ENCODE measurements around the gene IFNGR1.

Gene IFNGR1

GRCh38 chr6:137218917-137219663 lies at the start of gene IFNGR1:
TSS of gene IFNGR1 (minus strand) at chr6:137219385. CDS start at chr6:137219327, 58 bp downstream.
- TF ChIP-seq GATA2 (IDR thresholded peaks at IDR 0.05; ENCODE audit: low read depth, low read length) (no peak), GATA3 (IDR thresholded peaks at IDR 0.05; ENCODE audit: low read depth, low read length) (no peak)

- TF ChIP-seq GATA2 (IDR thresholded peaks at IDR 0.05; ENCODE audit: low read depth, low read length) (no peak), GATA3 (IDR thresholded peaks at IDR 0.05; ENCODE audit: low read depth, low read length) (no peak)
Observed at GRCh38 chr6:137268911-137269310, 49.7 kb upstream of the IFNGR1 start.

- TF ChIP-seq GATA2 (IDR thresholded peaks at IDR 0.05; ENCODE audit: low read depth, low read length), result no peak
- no peak for TF ChIP-seq GATA3 (IDR thresholded peaks at IDR 0.05; ENCODE audit: low read depth, low read length)
Observed at GRCh38 chr6:137266309-137266586, 47.1 kb upstream of the IFNGR1 start.

- no peak for TF ChIP-seq GATA3 (IDR thresholded peaks at IDR 0.05; ENCODE audit: low read depth, low read length)
- no peak for TF ChIP-seq GATA2 (IDR thresholded peaks at IDR 0.05; ENCODE audit: low read depth, low read length)
Observed at GRCh38 chr6:137265561-137266308, 46.5 kb upstream of the IFNGR1 start.

- TF ChIP-seq GATA3 (IDR thresholded peaks at IDR 0.05; ENCODE audit: low read depth, low read length) (no peak), GATA2 (IDR thresholded peaks at IDR 0.05; ENCODE audit: low read depth, low read length) (no peak)
Observed at GRCh38 chr6:137264311-137265075, 45.3 kb upstream of the IFNGR1 start.

GRCh38 chr6:137261761-137262160 lies 42.6 kb upstream of the IFNGR1 start:
- TF ChIP-seq GATA2 (IDR thresholded peaks at IDR 0.05; ENCODE audit: low read depth, low read length), result no peak
- no peak for TF ChIP-seq GATA3 (IDR thresholded peaks at IDR 0.05; ENCODE audit: low read depth, low read length)

GRCh38 chr6:137261361-137261760 lies 42.2 kb upstream of the IFNGR1 start:
- TF ChIP-seq GATA3 (IDR thresholded peaks at IDR 0.05; ENCODE audit: low read depth, low read length) (no peak), GATA2 (IDR thresholded peaks at IDR 0.05; ENCODE audit: low read depth, low read length) (no peak)

GRCh38 chr6:137260217-137260616 lies 41.0 kb upstream of the IFNGR1 start:
- TF ChIP-seq GATA3 (IDR thresholded peaks at IDR 0.05; ENCODE audit: low read depth, low read length), result no peak
- no peak for TF ChIP-seq GATA2 (IDR thresholded peaks at IDR 0.05; ENCODE audit: low read depth, low read length)

GRCh38 chr6:137259349-137259748 lies 40.2 kb upstream of the IFNGR1 start:
- TF ChIP-seq GATA3 (IDR thresholded peaks at IDR 0.05; ENCODE audit: low read depth, low read length) (no peak), GATA2 (IDR thresholded peaks at IDR 0.05; ENCODE audit: low read depth, low read length) (no peak)

- no peak for TF ChIP-seq GATA2 (IDR thresholded peaks at IDR 0.05; ENCODE audit: low read depth, low read length)
- no peak for TF ChIP-seq GATA3 (IDR thresholded peaks at IDR 0.05; ENCODE audit: low read depth, low read length)
Observed at GRCh38 chr6:137258170-137258569, 39.0 kb upstream of the IFNGR1 start.

GRCh38 chr6:137256350-137257103 lies 37.3 kb upstream of the IFNGR1 start:
- no peak for TF ChIP-seq GATA3 (IDR thresholded peaks at IDR 0.05; ENCODE audit: low read depth, low read length)
- TF ChIP-seq GATA2 (IDR thresholded peaks at IDR 0.05; ENCODE audit: low read depth, low read length), result no peak

- TF ChIP-seq GATA2 (IDR thresholded peaks at IDR 0.05; ENCODE audit: low read depth, low read length), result no peak
- TF ChIP-seq GATA3 (IDR thresholded peaks at IDR 0.05; ENCODE audit: low read depth, low read length), result no peak
Observed at GRCh38 chr6:137254966-137255365, 35.8 kb upstream of the IFNGR1 start.

GRCh38 chr6:137248702-137249101 lies 29.5 kb upstream of the IFNGR1 start:
- no peak for TF ChIP-seq GATA2 (IDR thresholded peaks at IDR 0.05; ENCODE audit: low read depth, low read length)
- no peak for TF ChIP-seq GATA3 (IDR thresholded peaks at IDR 0.05; ENCODE audit: low read depth, low read length)

- TF ChIP-seq GATA2 (IDR thresholded peaks at IDR 0.05; ENCODE audit: low read depth, low read length), result no peak
Observed at GRCh38 chr6:137247724-137248123, 28.5 kb upstream of the IFNGR1 start.

All from SH-SY5Y (cell line).